ENCODE measurements around the gene SPAG6. TPM values are rescaled to one million over a fixed set of nuclear protein-coding genes. Genes with fewer than 3 reads are reported as not detected.

The SPAG6 gene
- total and polyA plus RNA-seq, 2 of the 8 experiments (the other 6 are each of a cell fraction or from before 2014, with no cell fraction given) = 0.14 TPM; not detected in 1

- TF ChIP-seq CHD7 (IDR thresholded peaks at IDR 0.05; ENCODE audit: insufficient replicate concordance, low read length) (no peak), GABPA (IDR thresholded peaks at IDR 0.05; ENCODE audit: borderline replicate concordance, insufficient read depth, low read length) (peak; percentile 83; the same call in 1 of the 2 replicates), GTF2F1 (IDR thresholded peaks at IDR 0.05; ENCODE audit: borderline replicate concordance, low read depth, low read length) (no peak), POU5F1 (IDR thresholded peaks at IDR 0.05; ENCODE audit: low read depth, low read length) (no peak), EP300 (IDR thresholded peaks at IDR 0.05; ENCODE audit: borderline replicate concordance in 1 of 2, low read depth in 2 of 2, low read length in 2 of 2) (no peak; a peak in 1 of 3 replicates), EGR1 (IDR thresholded peaks at IDR 0.05; ENCODE audit: borderline replicate concordance, low read depth, low read length) (no peak), MAX (IDR thresholded peaks at IDR 0.05) (peak; percentile 95), TAF7 (optimal IDR thresholded peaks at IDR 0.05; ENCODE audit: borderline replicate concordance, low read depth, low read length) (no peak), SUZ12 (IDR thresholded peaks at IDR 0.05; ENCODE audit: low read length) (peak; percentile 72)
These were observed at the start of gene SPAG6 (continued) for GRCh38 chr10:22345301-22346095.

Data from H1 (cell line).